H1 (cell line): Measurements from ENCODE around the gene ASIC2. TPM values are rescaled to one million over a fixed set of nuclear protein-coding genes. Genes with fewer than 3 reads are reported as not detected.

Experiments used
- BCL11A ChIP-seq, 2 experiments: IDR thresholded peaks; one replicate each; pipeline ENCODE4 v1.6.1; 2011; ENCODE audit warnings: low read depth in 2 of 2, low read length in 2 of 2, mild to moderate bottlenecking in 2 of 2
- GTF2F1 ChIP-seq: IDR thresholded peaks from 2 replicates; pipeline ENCODE4 v1.6.1; 2012; ENCODE audit warnings: low read depth, low read length, improper control_type of control experiment, borderline replicate concordance
- SP2 ChIP-seq: IDR thresholded peaks from 2 replicates; pipeline ENCODE4 v1.6.1; 2012; ENCODE audit warnings: mild to moderate bottlenecking, low read length, inconsistent platforms
- polyA plus RNA-seq, 7 experiments: library from polyadenylated mRNA; depleted of rRNA in 3 of 7; stranded (reverse) in 5 of 7; unstranded in 2 of 7; fragments of >200 nt in 5 of 7; fragments of 200-250 nt in 2 of 7; gene quantifications; 1 replicate in 5 of 7; 2 replicates in 1 of 7; 4 replicates in 1 of 7; pipeline versions ENCODE4 v1.2.1 to v1.2.3, GENCODE V29; 2011 to 2013; ENCODE audit warnings: missing spikeins in 2 of 7, mixed read lengths in 2 of 7
- total RNA-seq: library from RNA; stranded (reverse); fragmentation: NEBNext Ultra II Directional; extraction: Animal tissue kit (Norgen Biotek cat#: 25700); gene quantifications from 2 replicates; pipeline ENCODE4 v1.2.1, GENCODE V29; 2021

The ASIC2 gene
- total and polyA plus RNA-seq, 2 of the 8 experiments (the other 6 are each of a cell fraction or from before 2014, with no cell fraction given), result 0.86 to 1.2 TPM

DNA sequence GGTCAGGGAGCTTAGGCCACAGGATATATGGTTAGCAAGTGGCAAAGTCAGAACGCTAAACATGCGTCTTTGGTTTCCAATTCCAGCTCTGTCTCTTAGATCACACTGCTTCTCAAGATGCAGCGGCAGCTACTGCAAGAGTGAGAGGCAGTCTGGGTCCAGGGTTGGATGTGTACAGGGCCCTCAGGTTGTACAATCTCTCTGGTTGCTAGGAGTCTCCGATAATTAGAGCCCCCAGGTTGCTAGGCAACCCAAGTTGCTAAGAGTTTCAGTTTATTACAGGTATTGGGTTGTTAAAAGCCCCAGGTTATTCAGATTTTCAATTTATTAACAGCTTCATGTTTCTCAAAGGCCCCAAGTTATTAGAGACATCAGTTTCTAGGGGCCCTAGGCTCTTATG lies 317.0 kb downstream of the ASIC2 start (continued):
- TF ChIP-seq BCL11A (IDR thresholded peaks at IDR 0.05; ENCODE audit: low read depth in 2 of 2, low read length in 2 of 2) (no peak), GTF2F1 (no peak), SP2 (no peak)
